ENCODE measurements around the gene RPL10A.

DNA sequence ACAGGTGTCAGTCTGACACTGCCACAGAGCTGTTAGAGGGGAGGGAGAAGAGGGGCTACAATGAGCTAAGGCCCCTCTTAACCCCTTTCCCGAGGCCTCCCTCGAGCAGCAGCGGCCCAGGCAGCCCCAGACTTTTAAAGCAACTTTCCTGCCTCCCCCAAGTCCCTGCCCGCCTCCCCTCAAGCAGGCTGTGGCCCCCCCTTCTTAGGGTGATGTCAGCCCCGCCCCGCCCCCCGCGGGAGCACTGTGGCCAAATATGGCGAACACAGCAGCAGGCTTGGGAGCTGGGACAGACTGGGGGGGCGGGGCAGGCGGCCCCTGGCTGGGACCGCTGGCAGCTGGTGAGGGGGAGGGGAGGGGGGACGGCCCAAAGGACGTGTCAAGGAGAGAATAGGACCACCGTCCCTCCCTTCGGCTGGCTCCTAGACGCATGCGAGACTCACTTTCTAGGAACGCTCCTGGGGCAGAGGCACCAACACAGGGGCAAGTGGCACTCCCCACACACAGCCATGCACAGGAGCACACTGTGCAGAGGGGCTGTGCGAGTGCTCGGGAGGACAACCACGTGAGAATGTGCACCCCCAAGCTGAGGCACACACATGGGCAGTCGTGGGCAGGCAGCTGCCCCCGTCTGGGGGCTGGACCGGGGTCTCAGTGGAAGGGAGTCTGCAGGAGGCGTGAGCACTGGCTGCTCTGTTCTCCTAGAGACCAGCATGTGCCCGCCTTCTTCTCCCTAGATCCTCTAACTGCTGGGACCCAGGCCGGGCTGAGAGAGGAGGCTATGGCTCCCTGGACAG lies 22.0 kb downstream of the RPL10A start:
- TF ChIP-seq POLR2AphosphoS5 (IDR thresholded peaks at IDR 0.05; ENCODE audit: low read depth, low read length) (peak; percentile 61), JUN (IDR thresholded peaks at IDR 0.05; ENCODE audit: low read depth, low read length) (0 out of 2 replicates have a peak, but pooled peaks have one; percentile 37), CREB1 (IDR thresholded peaks at IDR 0.05) (peak; percentile 84), POLR2A (IDR thresholded peaks at IDR 0.05; ENCODE audit: control extremely low read depth in 1 of 2, low read depth in 2 of 2, low read length in 2 of 2) (no peak; a peak in 1 of 3 replicates), EZH2 (IDR thresholded peaks at IDR 0.05; ENCODE audit: low read depth, low read length, severe bottlenecking) (no peak), RFX5 (IDR thresholded peaks at IDR 0.05; ENCODE audit: borderline replicate concordance, low read depth, low read length) (no peak), EP300 (IDR thresholded peaks at IDR 0.05; ENCODE audit: borderline replicate concordance in 1 of 2, low read depth in 2 of 2, low read length in 2 of 2) (peak in 1 of 2 experiments; percentile 80; a peak in 1 of 3 replicates), HDAC2 (IDR thresholded peaks at IDR 0.05; ENCODE audit: borderline replicate concordance in 1 of 2, low read depth in 2 of 2, low read length in 2 of 2) (0 out of 4 replicates have a peak, but pooled peaks of 1 of the 2 experiments have one; percentile 58), SIN3A (conservative IDR thresholded peaks at IDR 0.05 in 1 of 2, IDR thresholded peaks at IDR 0.05 in 1 of 2; ENCODE audit: low read depth in 1 of 2, low read length in 2 of 2) (0 out of 4 replicates have a peak, but pooled peaks have one; percentile 44 to 51), EGR1 (IDR thresholded peaks at IDR 0.05; ENCODE audit: borderline replicate concordance, low read depth, low read length) (no peak), TCF12 (IDR thresholded peaks at IDR 0.05; ENCODE audit: low read depth, low read length) (peak; percentile 62; the same call in 1 of the 2 replicates), SIX5 (IDR thresholded peaks at IDR 0.05; ENCODE audit: low read depth, low read length) (no peak)
- TF ChIP-seq, protein P1, sequence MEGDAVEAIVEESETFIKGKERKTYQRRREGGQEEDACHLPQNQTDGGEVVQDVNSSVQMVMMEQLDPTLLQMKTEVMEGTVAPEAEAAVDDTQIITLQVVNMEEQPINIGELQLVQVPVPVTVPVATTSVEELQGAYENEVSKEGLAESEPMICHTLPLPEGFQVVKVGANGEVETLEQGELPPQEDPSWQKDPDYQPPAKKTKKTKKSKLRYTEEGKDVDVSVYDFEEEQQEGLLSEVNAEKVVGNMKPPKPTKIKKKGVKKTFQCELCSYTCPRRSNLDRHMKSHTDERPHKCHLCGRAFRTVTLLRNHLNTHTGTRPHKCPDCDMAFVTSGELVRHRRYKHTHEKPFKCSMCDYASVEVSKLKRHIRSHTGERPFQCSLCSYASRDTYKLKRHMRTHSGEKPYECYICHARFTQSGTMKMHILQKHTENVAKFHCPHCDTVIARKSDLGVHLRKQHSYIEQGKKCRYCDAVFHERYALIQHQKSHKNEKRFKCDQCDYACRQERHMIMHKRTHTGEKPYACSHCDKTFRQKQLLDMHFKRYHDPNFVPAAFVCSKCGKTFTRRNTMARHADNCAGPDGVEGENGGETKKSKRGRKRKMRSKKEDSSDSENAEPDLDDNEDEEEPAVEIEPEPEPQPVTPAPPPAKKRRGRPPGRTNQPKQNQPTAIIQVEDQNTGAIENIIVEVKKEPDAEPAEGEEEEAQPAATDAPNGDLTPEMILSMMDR (IDR thresholded peaks at IDR 0.05; ENCODE audit: control extremely low read depth in 1 of 3, insufficient read depth in 1 of 3, low read depth in 1 of 3, low read length in 3 of 3), result no peak
- TF ChIP-seq, protein P2, sequence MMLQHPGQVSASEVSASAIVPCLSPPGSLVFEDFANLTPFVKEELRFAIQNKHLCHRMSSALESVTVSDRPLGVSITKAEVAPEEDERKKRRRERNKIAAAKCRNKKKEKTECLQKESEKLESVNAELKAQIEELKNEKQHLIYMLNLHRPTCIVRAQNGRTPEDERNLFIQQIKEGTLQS (IDR thresholded peaks at IDR 0.05; ENCODE audit: insufficient read depth, low read depth, low read length), result no peak

Measured in H1 (cell line).